ENCODE results near the gene AFF2.
"Not testable (repeated sequence)": the region's sequence is repeated elsewhere in the genome, so short reads cannot be mapped to it uniquely, and the experiment has no call there.

The AFF2 gene

GRCh38 chrX:148643460-148643859 lies 143.0 kb downstream of the AFF2 start:
- DNase-seq (ENCODE audit: low read depth) = no peak

GRCh38 chrX:148647651-148648050 lies 147.2 kb downstream of the AFF2 start:
- DNase-seq (ENCODE audit: low read depth) = no peak

- DNase-seq (ENCODE audit: low read depth) = no peak
Measured at GRCh38 chrX:148649145-148649795, 148.9 kb downstream of the AFF2 start.

GRCh38 chrX:148658115-148658730 lies 157.8 kb downstream of the AFF2 start:
- no peak for DNase-seq (ENCODE audit: low read depth)

GRCh38 chrX:148659481-148659880 lies 159.1 kb downstream of the AFF2 start:
- no peak for DNase-seq (ENCODE audit: low read depth)

- no peak for DNase-seq (ENCODE audit: low read depth)
Measured at GRCh38 chrX:148661035-148661434, 160.6 kb downstream of the AFF2 start.

- no peak for DNase-seq (ENCODE audit: low read depth)
Measured at GRCh38 chrX:148662014-148662413, 161.6 kb downstream of the AFF2 start.

- no peak for DNase-seq (ENCODE audit: low read depth)
Measured at GRCh38 chrX:148664171-148664570, 163.8 kb downstream of the AFF2 start.

GRCh38 chrX:148664995-148665394 lies 164.6 kb downstream of the AFF2 start:
- DNase-seq (ENCODE audit: low read depth) = no peak

GRCh38 chrX:148669175-148669574 lies 168.8 kb downstream of the AFF2 start:
- not testable (repeated sequence) for DNase-seq (ENCODE audit: low read depth)

- DNase-seq (ENCODE audit: low read depth) = no peak
Measured at GRCh38 chrX:148670277-148670676, 169.9 kb downstream of the AFF2 start.

- no peak for DNase-seq (ENCODE audit: low read depth)
Measured at GRCh38 chrX:148672517-148672916, 172.1 kb downstream of the AFF2 start.

- no peak for DNase-seq (ENCODE audit: low read depth)
Measured at GRCh38 chrX:148681605-148682004, 181.2 kb downstream of the AFF2 start.

GRCh38 chrX:148682206-148682605 lies 181.8 kb downstream of the AFF2 start:
- DNase-seq (ENCODE audit: low read depth) = no peak

- no peak for DNase-seq (ENCODE audit: low read depth)
Measured at GRCh38 chrX:148691456-148691855, 191.0 kb downstream of the AFF2 start.

GRCh38 chrX:148695255-148695654 lies 194.8 kb downstream of the AFF2 start:
- DNase-seq (ENCODE audit: low read depth) = no peak

- DNase-seq (ENCODE audit: low read depth) = no peak
Measured at GRCh38 chrX:148698221-148698620, 197.8 kb downstream of the AFF2 start.

- DNase-seq (ENCODE audit: low read depth) = no peak
Measured at GRCh38 chrX:148700021-148700420, 199.6 kb downstream of the AFF2 start.

- DNase-seq (ENCODE audit: low read depth) = no peak
Measured at GRCh38 chrX:148713981-148714380, 213.6 kb downstream of the AFF2 start.

- no peak for DNase-seq (ENCODE audit: low read depth)
Measured at GRCh38 chrX:148715361-148715760, 214.9 kb downstream of the AFF2 start.

GRCh38 chrX:148722966-148723365 lies 222.5 kb downstream of the AFF2 start:
- DNase-seq (ENCODE audit: low read depth) = no peak

- no peak for DNase-seq (ENCODE audit: low read depth)
Measured at GRCh38 chrX:148723551-148723950, 223.1 kb downstream of the AFF2 start.

GRCh38 chrX:148728901-148729300 lies 228.5 kb downstream of the AFF2 start:
- DNase-seq (ENCODE audit: low read depth) = no peak

- no peak for DNase-seq (ENCODE audit: low read depth)
Measured at GRCh38 chrX:148732743-148733142, 232.3 kb downstream of the AFF2 start.
